Mesodermal cell (in vitro differentiated cells): ENCODE data around the gene RFPL3.
A peak's percentile ranks its signal among the peaks of the same experiment; 100 is the strongest.
"Not testable (repeated sequence)": the region's sequence is repeated elsewhere in the genome, so short reads cannot be mapped to it uniquely, and the experiment has no call there.

ENCODE experiments used
- H3K27ac ChIP-seq: 2 replicates; pipeline ENCODE4 v1.7.0; 2013; ENCODE audit warnings: mild to moderate bottlenecking, low read depth, low read length, moderate library complexity; ENCODE audit not compliant: severe bottlenecking
- H3K36me3 ChIP-seq: 2 replicates; pipeline ENCODE4 v1.7.1; 2013; ENCODE audit warnings: mild to moderate bottlenecking, low read length, moderate library complexity; ENCODE audit not compliant: control insufficient read depth, insufficient read depth
- H3K4me1 ChIP-seq: one replicate; pipeline ENCODE4 v1.7.1; 2013; ENCODE audit warnings: mild to moderate bottlenecking, low read length; ENCODE audit not compliant: insufficient read depth, control insufficient read depth, poor library complexity, severe bottlenecking
- H3K4me3 ChIP-seq: 2 replicates; pipeline ENCODE4 v1.7.0; 2013; ENCODE audit warnings: low read length, control low read depth, mild to moderate bottlenecking; ENCODE audit not compliant: insufficient read depth, poor library complexity, severe bottlenecking; ENCODE audit errors: extremely low read depth
- H3K9me3 ChIP-seq: 2 replicates; pipeline ENCODE4 v1.7.1; 2013; ENCODE audit warnings: mild to moderate bottlenecking, low read length, moderate library complexity; ENCODE audit not compliant: control insufficient read depth
- WGBS, 2 experiments: methylation state at CpG; one replicate each; pipeline ENCODE4 v1.1.5; 2013; ENCODE audit warnings: missing lambda C conversion rate in 2 of 2; ENCODE audit not compliant: insufficient coverage in 2 of 2; 5-methylcytosine and 5-hydroxymethylcytosine counted together

RFPL3 gene

DNA sequence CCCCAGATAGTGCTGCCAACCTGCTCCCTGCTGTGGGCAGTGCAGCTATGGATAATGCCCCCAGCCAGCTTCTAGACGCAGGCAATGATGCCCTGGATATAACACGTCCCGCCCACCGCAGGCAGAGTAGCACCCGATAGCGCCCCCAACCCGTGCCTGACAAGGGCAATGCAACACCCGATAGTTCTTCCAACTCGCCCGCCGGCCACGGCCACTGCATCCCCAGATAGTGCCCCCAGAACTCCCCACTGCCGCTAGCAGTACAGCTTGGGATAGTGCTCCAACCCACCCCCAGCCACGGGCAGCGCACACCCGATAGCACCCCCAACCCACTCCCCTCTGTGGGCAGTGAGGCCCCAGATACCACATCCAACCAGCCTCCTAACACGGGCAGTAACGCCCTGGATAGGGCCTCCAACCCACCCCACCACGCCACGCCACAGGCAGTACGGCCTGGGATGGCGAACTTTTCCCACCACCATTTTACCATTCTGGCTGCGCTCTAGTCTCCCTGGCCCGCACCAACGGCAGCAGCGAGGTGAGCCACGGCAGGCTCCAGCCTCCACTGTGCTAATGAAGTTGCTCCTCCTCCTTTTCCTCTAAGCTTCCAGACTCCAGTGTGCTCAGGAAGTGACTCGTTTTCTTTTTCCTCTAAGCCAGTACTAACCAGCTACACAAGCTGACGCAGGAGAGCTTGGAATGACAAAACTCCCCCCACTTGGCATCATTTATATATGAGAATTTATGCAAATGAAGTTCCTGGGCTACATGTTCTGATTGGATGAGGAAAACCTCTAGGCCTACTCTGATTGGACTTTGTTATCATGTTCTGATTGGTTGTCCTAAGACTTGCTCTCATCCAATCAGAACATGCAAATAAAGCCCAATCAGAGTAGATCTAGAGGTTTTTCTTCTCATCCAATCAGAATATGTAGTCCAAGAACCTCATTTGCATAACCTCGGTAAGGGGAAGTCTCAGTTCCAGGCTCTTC, 3.0 kb upstream of the RFPL3 start:
- 91 to 93% methylated on average over 27 to 28 of the region's 30 CpGs for WGBS, 2 experiments
- Histone ChIP-seq H3K4me3 (peak overlapping the region; percentile 16), H3K27ac (peak overlapping the region; percentile 49), H3K4me1 (peaks cover 4% of the 10 kb centered on the region), H3K9me3 (no peaks in the 10 kb centered on the region), H3K36me3 (no peaks in the 10 kb centered on the region)

DNA sequence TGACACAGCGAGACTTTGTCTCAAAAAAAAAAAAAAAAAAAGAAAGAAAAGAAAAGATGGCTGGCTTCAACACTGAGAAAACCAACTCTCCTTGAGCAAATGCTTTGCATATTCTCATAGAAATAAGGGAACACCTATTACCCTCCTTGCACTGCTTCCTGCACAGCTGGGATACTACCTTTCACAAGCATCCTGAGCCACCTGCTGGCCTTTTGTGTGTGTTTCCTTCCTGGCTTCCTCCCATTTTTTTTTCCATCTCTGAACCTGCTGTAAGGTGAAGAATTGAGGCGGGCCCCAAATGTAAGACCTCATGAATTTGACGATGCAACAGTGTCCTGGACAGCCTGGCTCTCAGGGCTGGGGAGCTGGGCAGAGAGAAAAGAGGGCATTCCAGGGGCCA, 1.9 kb upstream of the RFPL3 start:
- Histone ChIP-seq H3K36me3 (no peaks in the 10 kb centered on the region), H3K9me3 (no peaks in the 10 kb centered on the region), H3K27ac (no peak overlapping the region), H3K4me1 (peaks cover 4% of the 10 kb centered on the region), H3K4me3 (no peak overlapping the region)
- 63 to 86% methylated on average over 2 to 3 of the region's 3 CpGs for WGBS, 2 experiments

DNA sequence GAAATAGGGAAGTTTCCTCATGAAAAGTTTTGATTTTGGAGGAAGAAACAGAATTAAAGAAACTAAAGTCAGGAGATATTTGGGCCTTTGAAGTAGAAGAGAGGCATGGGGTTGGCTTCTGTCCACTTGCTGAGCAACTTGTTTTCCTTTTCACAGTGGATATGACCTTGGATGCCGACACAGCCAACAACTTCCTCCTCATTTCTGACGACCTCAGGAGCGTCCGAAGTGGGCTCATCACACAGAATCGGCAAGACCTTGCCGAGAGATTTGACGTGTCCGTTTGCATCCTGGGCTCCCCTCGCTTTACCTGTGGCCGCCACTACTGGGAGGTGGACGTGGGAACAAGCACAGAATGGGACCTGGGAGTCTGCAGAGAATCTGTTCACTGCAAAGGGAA, 2.4 kb downstream of the RFPL3 start:
- H3K27ac ChIP-seq, H3K4me1 ChIP-seq, H3K4me3 ChIP-seq, H3K9me3 ChIP-seq, H3K36me3 ChIP-seq: not testable (repeated sequence)
- 85 to 98% methylated on average over 10 to 11 of the region's 11 CpGs for WGBS, 2 experiments

DNA sequence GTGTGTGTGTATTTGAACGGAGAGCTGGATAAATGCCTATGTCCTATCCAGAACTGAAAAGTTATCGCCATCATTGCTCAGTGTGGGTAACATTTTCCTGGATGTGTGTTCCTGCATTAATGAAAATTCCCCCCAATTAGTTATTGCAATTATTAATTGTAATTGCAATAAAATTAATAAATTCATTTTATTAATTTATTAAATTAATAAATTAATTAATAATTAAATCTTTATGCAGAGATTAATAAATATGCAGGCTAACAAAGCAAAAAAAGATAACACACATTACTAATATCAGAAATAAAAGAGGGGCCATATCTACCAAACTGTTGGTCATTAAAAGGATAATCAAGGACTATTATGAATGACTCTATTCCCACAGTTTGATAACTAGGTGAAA, 3.6 kb downstream of the RFPL3 start:
- Histone ChIP-seq H3K27ac (no peak overlapping the region), H3K4me1 (no peaks in the 10 kb centered on the region), H3K4me3 (no peak overlapping the region), H3K9me3 (no peaks in the 10 kb centered on the region), H3K36me3 (no peaks in the 10 kb centered on the region)
- WGBS, 2 experiments, result 71 to 83% methylated on average over 1 of the region's 2 CpGs

DNA sequence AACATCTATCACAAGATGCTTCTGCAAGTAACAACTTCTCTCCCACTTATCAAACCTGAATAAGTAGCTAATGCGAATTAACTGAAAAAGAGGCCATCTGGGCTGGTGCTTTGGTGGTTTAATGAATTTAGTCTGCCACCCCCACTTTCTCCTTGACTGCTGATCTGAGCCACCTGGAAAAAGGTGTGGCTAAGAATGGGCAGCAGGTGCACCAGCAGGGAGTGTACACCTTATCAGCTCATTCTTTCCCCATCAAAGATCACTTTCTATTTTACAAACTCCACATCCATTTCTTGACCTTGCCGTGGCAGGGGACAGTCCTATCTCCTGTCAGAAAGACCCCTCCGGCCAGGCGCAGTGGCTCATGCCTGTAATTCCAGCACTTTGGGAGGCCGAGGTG, 6.5 kb downstream of the RFPL3 start:
- Histone ChIP-seq H3K36me3 (no peaks in the 10 kb centered on the region), H3K4me3 (no peak overlapping the region), H3K9me3 (no peaks in the 10 kb centered on the region), H3K27ac (no peak overlapping the region), H3K4me1 (no peaks in the 10 kb centered on the region)
- WGBS, 2 experiments, result 77 to 100% methylated on average over 2 to 3 of the region's 5 CpGs

DNA sequence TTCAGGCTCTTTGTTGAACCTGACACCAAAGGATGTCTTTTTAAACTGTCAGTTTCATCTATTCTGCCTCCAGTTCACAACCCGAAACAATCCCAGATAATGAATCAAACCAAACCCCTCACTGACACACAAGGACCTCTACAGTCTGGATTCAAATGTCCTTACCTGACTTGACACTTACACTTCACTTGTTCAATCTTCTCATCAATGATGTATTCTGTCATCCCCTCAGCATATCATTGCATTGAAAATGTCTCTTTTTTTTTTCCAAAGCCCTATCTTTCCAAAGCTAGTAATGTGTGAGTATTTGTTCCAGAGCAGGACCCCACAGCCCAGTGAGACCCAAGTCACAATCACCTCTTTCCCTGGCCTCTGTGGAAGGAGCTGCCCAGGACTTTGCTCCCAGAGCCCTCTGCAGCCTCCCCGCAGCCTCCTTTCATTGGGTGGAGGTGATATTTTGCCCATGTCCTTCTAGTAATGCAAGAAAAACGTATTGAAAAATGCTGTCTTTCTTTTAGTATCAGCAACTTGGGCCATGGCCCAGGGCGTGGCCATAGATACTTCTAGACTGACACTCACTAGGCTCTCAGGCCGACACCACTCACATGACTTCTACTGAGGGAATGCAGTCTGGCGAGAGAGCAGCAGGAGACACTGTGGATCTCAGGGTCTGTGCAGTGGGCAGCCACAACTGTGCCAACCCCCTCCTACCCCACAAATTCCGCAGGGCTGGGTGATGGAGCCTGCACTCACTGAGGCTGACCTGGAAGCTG, 18.2 kb downstream of the RFPL3 start:
- H3K4me3 ChIP-seq, result no peak overlapping the region

DNA sequence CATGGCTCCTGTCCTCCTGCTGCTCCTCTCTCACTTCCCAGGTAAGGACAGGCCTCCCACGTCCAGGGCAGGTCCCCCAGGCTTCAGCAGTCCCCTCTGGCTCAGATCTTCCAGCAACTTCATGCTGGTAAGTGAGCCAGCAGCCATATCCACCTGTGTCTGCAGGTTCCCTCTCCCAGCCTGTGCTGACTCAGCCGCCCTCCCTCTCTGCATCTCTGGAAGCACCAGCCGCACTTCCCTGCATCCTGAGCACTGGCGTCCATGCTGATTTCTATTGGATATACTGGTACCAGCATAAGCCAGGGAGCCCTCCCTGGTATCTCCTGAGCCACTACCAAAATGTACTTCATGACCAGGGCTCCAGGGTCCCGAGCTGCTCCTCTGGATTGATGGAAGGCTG, 19.0 kb downstream of the RFPL3 start:
- Histone ChIP-seq H3K4me3 (no peak overlapping the region), H3K27ac (no peak overlapping the region)
- 75 to 93% methylated on average over 3 to 4 of the region's 5 CpGs for WGBS, 2 experiments

More for the DNA sequence above, 18.2 kb downstream of the RFPL3 start:
- Histone ChIP-seq H3K9me3 (no peaks in the 10 kb centered on the region), H3K36me3 (no peaks in the 10 kb centered on the region), H3K27ac (no peak overlapping the region), H3K4me1 (no peaks in the 10 kb centered on the region)
- 84 to 91% methylated on average over 4 to 6 of the region's 7 CpGs for WGBS, 2 experiments

DNA sequence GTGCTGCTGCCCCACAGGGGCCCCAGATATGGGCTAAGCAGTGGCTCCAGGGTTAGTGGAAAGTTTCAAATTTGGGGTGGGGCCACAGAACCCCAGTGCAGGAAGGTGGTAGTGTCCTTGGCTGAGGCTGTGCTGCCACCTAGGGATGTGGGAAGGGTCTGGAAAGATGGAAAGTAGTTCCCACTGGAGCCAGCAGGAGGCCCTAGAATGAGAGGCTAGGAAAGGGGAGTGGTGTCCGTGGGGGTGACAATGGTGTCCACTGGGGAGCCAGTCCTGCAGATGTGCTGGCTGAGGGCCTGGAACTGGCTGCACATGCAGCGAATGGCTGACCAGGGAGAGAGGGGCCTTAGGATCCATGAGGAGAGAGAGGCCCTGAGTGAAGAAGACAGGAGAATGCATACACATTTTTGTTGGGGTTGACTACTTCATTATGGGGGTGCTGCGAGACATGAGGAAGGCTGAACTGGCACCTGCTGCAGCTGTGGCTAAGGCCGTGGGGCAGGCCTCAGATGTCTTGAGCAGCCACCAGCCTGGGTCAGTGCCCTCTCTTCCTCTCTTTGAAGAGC, 21.1 kb downstream of the RFPL3 start:
- H3K9me3 ChIP-seq, result no peaks in the 10 kb centered on the region
- H3K4me1 ChIP-seq, result no peaks in the 10 kb centered on the region
- WGBS, 2 experiments, result 46 to 68% methylated on average over 3 of the region's 4 CpGs
- no peaks in the 10 kb centered on the region for H3K36me3 ChIP-seq
- H3K27ac ChIP-seq, result no peak overlapping the region
- H3K4me3 ChIP-seq, result no peak overlapping the region

More for the DNA sequence above, 19.0 kb downstream of the RFPL3 start:
- H3K9me3 ChIP-seq, result no peaks in the 10 kb centered on the region
- H3K4me1 ChIP-seq, result no peaks in the 10 kb centered on the region
- H3K36me3 ChIP-seq, result no peaks in the 10 kb centered on the region

DNA sequence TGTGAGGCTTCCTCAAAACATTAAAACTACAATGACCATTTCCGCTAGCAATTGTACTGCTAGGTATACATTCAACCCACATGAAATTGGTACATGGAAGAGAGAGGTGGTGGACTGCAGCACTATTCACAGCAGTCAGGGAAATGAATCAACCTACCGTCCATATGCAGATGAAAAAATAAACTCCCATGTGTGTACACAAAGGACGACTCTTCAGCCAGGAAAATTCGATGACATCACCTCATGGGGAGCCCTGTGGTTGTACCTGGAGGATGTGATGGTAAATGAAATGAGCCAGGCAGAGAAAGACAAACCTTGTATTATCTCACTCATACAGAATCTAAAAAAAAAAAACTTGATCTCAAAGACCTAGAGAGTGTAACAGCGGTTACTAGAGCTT, 23.3 kb downstream of the RFPL3 start:
- H3K9me3 ChIP-seq, result no peaks in the 10 kb centered on the region
- no peaks in the 10 kb centered on the region for H3K4me1 ChIP-seq
- H3K27ac ChIP-seq, result no peak overlapping the region
- H3K36me3 ChIP-seq, result peaks cover 10% of the 10 kb centered on the region
- H3K4me3 ChIP-seq, result no peak overlapping the region
- WGBS, 2 experiments, result no CpG with 5 or more reads among the region's 5 CpGs

DNA sequence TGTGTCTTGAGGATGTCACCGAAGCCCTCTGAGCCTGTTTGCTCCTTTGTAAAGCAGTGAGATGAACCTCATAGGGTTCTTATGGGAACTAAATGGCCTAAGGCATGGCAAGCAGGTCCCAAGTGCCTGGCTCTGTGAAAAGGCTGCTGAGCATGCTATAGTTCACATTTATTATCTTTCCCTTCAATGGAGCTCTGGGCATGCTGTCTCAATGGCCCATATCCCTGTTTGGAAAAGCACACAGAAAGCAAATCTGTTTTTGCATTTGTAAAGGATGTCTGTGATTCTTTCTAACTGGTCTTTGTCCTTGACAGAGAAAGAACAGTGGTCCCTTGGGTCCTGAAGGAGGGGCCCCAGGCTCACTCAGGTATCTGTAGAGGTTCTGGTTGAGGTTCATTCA, 28.0 kb downstream of the RFPL3 start:
- no CpG with 5 or more reads among the region's 1 CpG for WGBS, 2 experiments
- Histone ChIP-seq H3K36me3 (peaks cover 39% of the 10 kb centered on the region), H3K27ac (no peak overlapping the region), H3K4me1 (no peaks in the 10 kb centered on the region), H3K9me3 (no peaks in the 10 kb centered on the region), H3K4me3 (no peak overlapping the region)
